SK-N-SH (cell line): Measurements from ENCODE around the gene PXDN. TPM values are rescaled to one million over a fixed set of nuclear protein-coding genes. Genes with fewer than 3 reads are reported as not detected.
"Not testable (repeated sequence)": the region's sequence is repeated elsewhere in the genome, so short reads cannot be mapped to it uniquely, and the experiment has no call there.

ENCODE experiments used
- CTCF ChIA-PET: fragments of 300-600, 350-600 bp; formaldehyde crosslinking; extraction: SDS; loops from one replicate; lab custom pipeline; 2021; lab: Yijun Ruan, JAX
- POLR2A ChIA-PET: fragments of 350-600 bp; sonication (Branson Sonifier 250); formaldehyde crosslinking; extraction: SDS; loops from one replicate; lab custom pipeline; 2020; ENCODE audit warnings: antibody characterized with exemption, inconsistent platforms; lab: Yijun Ruan, JAX
- DNase-seq: peaks from one replicate; pipeline ENCODE4 v3.0.0; 2012
- H2AFZ ChIP-seq: fragments of 200-600 bp; sonication (generic); 2 replicates; pipeline ENCODE4 v1.8.1; 2016; ENCODE audit warnings: antibody characterized with exemption, mild to moderate bottlenecking, low read depth
- H3F3A ChIP-seq: fragments of 200-600 bp; sonication (generic); replicated peaks from 2 replicates; pipeline ENCODE3; 2016; ENCODE audit warnings: antibody characterized with exemption, mild to moderate bottlenecking; ENCODE audit not compliant: insufficient read depth
- H3K27ac ChIP-seq, 2 experiments: fragments of 200-500 bp in 1 of 2; fragments of 200-600 bp in 1 of 2; sonication (Bioruptor generic) in 1 of 2; sonication (generic), shearing (Covaris generic) in 1 of 2; 2 replicates each; pipeline versions ENCODE4 v1.5.1 to v1.6.1; 2014 to 2016; ENCODE audit warnings: low read depth in 2 of 2, inconsistent platforms in 1 of 2, low read length in 1 of 2, mild to moderate bottlenecking in 1 of 2, mixed read lengths in 1 of 2
- H3K27me3 ChIP-seq: fragments of 200-600 bp; sonication (generic), shearing (Covaris generic); 2 replicates; pipeline ENCODE4 v1.6.1; 2016; ENCODE audit warnings: mixed run types; ENCODE audit not compliant: insufficient read depth
- H3K36me3 ChIP-seq, 2 experiments: fragments of 200-500 bp in 1 of 2; fragments of 200-600 bp in 1 of 2; sonication (Bioruptor generic) in 1 of 2; sonication (generic) in 1 of 2; replicated peaks in 1 of 2; 2 replicates each; pipeline versions ENCODE3 to v1.5.1; 2014 to 2016; ENCODE audit warnings: low read length in 1 of 2, mild to moderate bottlenecking in 1 of 2; ENCODE audit not compliant: insufficient read depth in 2 of 2, control insufficient read depth in 1 of 2
- H3K4me1 ChIP-seq, 2 experiments: fragments of 200-500 bp in 1 of 2; fragments of 200-600 bp in 1 of 2; sonication (Bioruptor generic) in 1 of 2; sonication (generic), shearing (Covaris generic) in 1 of 2; 2 replicates each; pipeline versions ENCODE4 v1.5.1 to v1.6.1; 2014 to 2016; ENCODE audit warnings: low read depth in 1 of 2, low read length in 1 of 2, mixed run types in 1 of 2; ENCODE audit not compliant: insufficient read depth in 2 of 2, control insufficient read depth in 1 of 2
- H3K4me2 ChIP-seq: fragments of 200-600 bp; sonication (generic), shearing (Covaris generic); 2 replicates; pipeline ENCODE4 v1.6.1; 2017; ENCODE audit warnings: mixed run types
- H3K4me3 ChIP-seq, 2 experiments: fragments of 200-500 bp in 1 of 2; fragments of 200-600 bp in 1 of 2; sonication (Bioruptor generic) in 1 of 2; sonication (generic), shearing (Covaris generic) in 1 of 2; 2 replicates each; pipeline versions ENCODE4 v1.5.1 to v1.8.1; 2014 to 2016; ENCODE audit warnings: low read depth in 2 of 2, inconsistent platforms in 1 of 2, low read length in 1 of 2, mild to moderate bottlenecking in 1 of 2, mixed read lengths in 1 of 2, moderate library complexity in 1 of 2
- H3K79me2 ChIP-seq: fragments of 200-600 bp; sonication (generic); 2 replicates; pipeline ENCODE4 v1.8.1; 2017; ENCODE audit warnings: mild to moderate bottlenecking; ENCODE audit not compliant: insufficient read depth
- H3K9ac ChIP-seq: fragments of 200-600 bp; sonication (generic); 2 replicates; pipeline ENCODE4 v1.6.1; 2017; ENCODE audit warnings: mixed run types
- H3K9me2 ChIP-seq: fragments of 200-600 bp; sonication (generic); 2 replicates; pipeline ENCODE4 v1.6.1; 2017; ENCODE audit warnings: mixed run types
- H3K9me3 ChIP-seq: fragments of 200-600 bp; sonication (generic); 2 replicates; pipeline ENCODE4 v1.6.1; 2017; ENCODE audit warnings: mixed run types, mild to moderate bottlenecking, moderate library complexity
- H4K20me1 ChIP-seq: fragments of 200-600 bp; sonication (generic); 2 replicates; pipeline ENCODE4 v1.6.1; 2017; ENCODE audit warnings: mild to moderate bottlenecking, mixed run types; ENCODE audit not compliant: insufficient read depth
- EP300 ChIP-seq, 2 experiments: IDR thresholded peaks; 2 replicates each; pipeline versions ENCODE4 v1.4.0 to v1.6.1; 2012; ENCODE audit warnings: borderline replicate concordance in 1 of 2, low read depth in 1 of 2, low read length in 1 of 2
- EZH2phosphoT487 ChIP-seq: fragments of 200-600 bp; sonication (generic); IDR thresholded peaks from 2 replicates; pipeline ENCODE4 v1.6.1; 2017; ENCODE audit warnings: low read depth, mixed run types, mild to moderate bottlenecking, antibody characterized with exemption, moderate library complexity, borderline replicate concordance
- FOSL2 ChIP-seq: IDR thresholded peaks from 2 replicates; pipeline ENCODE4 v1.4.0; 2012; ENCODE audit warnings: low read depth, mild to moderate bottlenecking, moderate library complexity, borderline replicate concordance
- FOXJ3 ChIP-seq: sonication (generic); formaldehyde crosslinking; IDR thresholded peaks from 2 replicates; pipeline ENCODE4 v1.5.1; 2020; ENCODE audit warnings: mild to moderate bottlenecking, missing genetic modification reagents
- JUND ChIP-seq: IDR thresholded peaks from 2 replicates; pipeline ENCODE4 v1.4.0; 2012
- POLR2AphosphoS5 ChIP-seq: IDR thresholded peaks from 2 replicates; pipeline ENCODE4 v1.6.1; 2012; ENCODE audit warnings: low read depth, low read length
- RFX5 ChIP-seq: IDR thresholded peaks from 2 replicates; pipeline ENCODE4 v1.6.1; 2012; ENCODE audit warnings: mild to moderate bottlenecking, improper control_type of control experiment, low read length
- RXRA ChIP-seq: IDR thresholded peaks from 2 replicates; pipeline ENCODE4 v1.4.0; 2012; ENCODE audit warnings: low read depth, mild to moderate bottlenecking, borderline replicate concordance
- SIN3A ChIP-seq: IDR thresholded peaks from 2 replicates; pipeline ENCODE4 v1.6.1; 2012; ENCODE audit warnings: low read depth, mild to moderate bottlenecking, low read length, moderate library complexity, borderline replicate concordance
- SMC3 ChIP-seq: IDR thresholded peaks from 2 replicates; pipeline ENCODE4 v1.6.1; 2012; ENCODE audit warnings: low read depth, low read length, improper control_type of control experiment
- TCF12 ChIP-seq: IDR thresholded peaks from 2 replicates; pipeline ENCODE4 v1.4.0; 2012
- TEAD4 ChIP-seq: IDR thresholded peaks from 2 replicates; pipeline ENCODE4 v1.4.0; 2012; ENCODE audit warnings: mild to moderate bottlenecking, borderline replicate concordance; ENCODE audit not compliant: insufficient read depth
- WGBS: methylation state at CpG from one replicate; pipeline ENCODE4 v1.1.6; 2017; ENCODE audit warnings: low lambda C conversion rate; 5-methylcytosine and 5-hydroxymethylcytosine counted together
- polyA plus RNA-seq, 3 experiments: library from polyadenylated mRNA; depleted of rRNA; stranded (reverse); fragments of >200 nt; gene quantifications; 2 replicates each; pipeline ENCODE4 v1.2.3, GENCODE V29; 2012
- TF ChIP-seq, protein P1 (sequence below): fragments of 200-600 bp; sonication (generic); IDR thresholded peaks from 2 replicates; pipeline ENCODE4 v1.6.1; 2017; ENCODE audit warnings: antibody characterized with exemption, mild to moderate bottlenecking, moderate library complexity
- TF ChIP-seq, protein P2 (sequence below): fragments of 150-350 bp; IDR thresholded peaks from 2 replicates; pipeline ENCODE4 v1.6.1; 2016; ENCODE audit warnings: mild to moderate bottlenecking, low read depth, low read length
- TF ChIP-seq, protein P3 (sequence below): IDR thresholded peaks from 2 replicates; pipeline ENCODE4 v1.6.1; 2012; ENCODE audit warnings: mild to moderate bottlenecking, low read depth, low read length, moderate library complexity

Gene PXDN
- polyA plus RNA-seq, 1 of the 3 experiments (the other 2 are of a cell fraction) = 146 TPM

DNA sequence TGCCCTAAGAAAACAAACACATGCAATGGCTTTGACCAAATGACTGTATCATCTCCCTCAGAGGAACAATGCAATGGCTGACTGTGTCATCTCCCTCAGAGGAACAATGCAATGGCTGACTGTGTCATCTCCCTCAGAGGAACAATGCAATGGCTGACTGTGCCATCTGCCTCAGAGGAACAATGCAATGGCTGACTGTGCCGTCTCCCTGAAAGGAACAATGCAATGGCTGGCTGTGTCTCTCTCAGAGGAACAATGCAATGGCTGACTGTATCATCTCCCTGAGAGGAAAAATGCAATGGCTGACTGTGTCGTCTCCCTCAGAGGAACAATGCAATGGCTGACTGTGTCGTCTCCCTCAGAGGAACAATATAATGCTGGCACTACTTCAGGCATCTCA, 122.3 kb downstream of the PXDN start:
- H3K4me1 ChIP-seq = peaks cover 7 to 36% of the 10 kb centered on the region in 2 experiments; a peak in 2 of 4 replicates
- H3K27ac ChIP-seq, H3K9me2 ChIP-seq, H4K20me1 ChIP-seq, H3K9ac ChIP-seq, POLR2A ChIA-PET, H3K4me3 ChIP-seq, CTCF ChIA-PET, H3F3A ChIP-seq, H3K27me3 ChIP-seq, DNase-seq, H3K9me3 ChIP-seq, H3K4me2 ChIP-seq, H2AFZ ChIP-seq, H3K79me2 ChIP-seq, H3K36me3 ChIP-seq: not testable (repeated sequence)
- WGBS = 84% methylated on average over 3 of the region's 3 CpGs

DNA sequence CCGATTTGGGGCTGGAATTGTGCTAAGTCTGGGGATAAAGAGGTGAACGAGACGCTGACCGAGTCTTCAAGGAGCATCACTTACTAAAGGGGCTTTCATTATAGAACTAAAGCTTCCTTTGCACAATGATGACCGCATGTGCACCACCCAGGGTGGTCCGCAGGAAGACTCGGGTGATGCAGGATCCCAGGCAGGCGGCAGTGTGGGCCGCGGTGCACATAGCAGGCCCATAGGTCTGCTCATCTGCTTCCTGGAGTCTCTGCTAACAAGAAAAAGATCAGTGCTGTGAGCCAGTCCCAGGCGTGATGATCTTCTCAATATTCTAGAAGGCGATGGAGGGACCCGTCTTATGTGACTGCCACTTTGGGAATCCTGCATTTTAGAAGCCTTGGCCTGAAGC, 122.8 kb downstream of the PXDN start:
- H3K4me2 ChIP-seq = no peak overlapping the region
- no peak overlapping the region for H3K9ac ChIP-seq
- WGBS = 80% methylated on average over 10 of the region's 13 CpGs
- H3K4me1 ChIP-seq = peaks cover 7 to 35% of the 10 kb centered on the region in 2 experiments; a peak in 2 of 4 replicates
- no peak for DNase-seq
- POLR2A ChIA-PET = no interaction called here
- TF ChIP-seq POLR2AphosphoS5 = no peak
- TF ChIP-seq, protein P1, sequence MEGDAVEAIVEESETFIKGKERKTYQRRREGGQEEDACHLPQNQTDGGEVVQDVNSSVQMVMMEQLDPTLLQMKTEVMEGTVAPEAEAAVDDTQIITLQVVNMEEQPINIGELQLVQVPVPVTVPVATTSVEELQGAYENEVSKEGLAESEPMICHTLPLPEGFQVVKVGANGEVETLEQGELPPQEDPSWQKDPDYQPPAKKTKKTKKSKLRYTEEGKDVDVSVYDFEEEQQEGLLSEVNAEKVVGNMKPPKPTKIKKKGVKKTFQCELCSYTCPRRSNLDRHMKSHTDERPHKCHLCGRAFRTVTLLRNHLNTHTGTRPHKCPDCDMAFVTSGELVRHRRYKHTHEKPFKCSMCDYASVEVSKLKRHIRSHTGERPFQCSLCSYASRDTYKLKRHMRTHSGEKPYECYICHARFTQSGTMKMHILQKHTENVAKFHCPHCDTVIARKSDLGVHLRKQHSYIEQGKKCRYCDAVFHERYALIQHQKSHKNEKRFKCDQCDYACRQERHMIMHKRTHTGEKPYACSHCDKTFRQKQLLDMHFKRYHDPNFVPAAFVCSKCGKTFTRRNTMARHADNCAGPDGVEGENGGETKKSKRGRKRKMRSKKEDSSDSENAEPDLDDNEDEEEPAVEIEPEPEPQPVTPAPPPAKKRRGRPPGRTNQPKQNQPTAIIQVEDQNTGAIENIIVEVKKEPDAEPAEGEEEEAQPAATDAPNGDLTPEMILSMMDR = no peak
- TF ChIP-seq, all 33 proteins: peak for 0
- Histone ChIP-seq H3F3A (peaks cover 6% of the 10 kb centered on the region), H3K27me3 (no peaks in the 10 kb centered on the region), H3K79me2 (no peaks in the 10 kb centered on the region), H3K9me3 (no peaks in the 10 kb centered on the region), H3K9me2 (no peaks in the 10 kb centered on the region), H2AFZ (no peak overlapping the region), H3K27ac (no peak overlapping the region), H3K36me3 (no peaks in the 10 kb centered on the region), H4K20me1 (no peaks in the 10 kb centered on the region), H3K4me3 (no peak overlapping the region)
- CTCF ChIA-PET = interaction anchor here (1.3 kb wide), 1 partner anchor 30 kb away, joined by 4 read pairs; no protein-coding TSS in a partner anchor

DNA sequence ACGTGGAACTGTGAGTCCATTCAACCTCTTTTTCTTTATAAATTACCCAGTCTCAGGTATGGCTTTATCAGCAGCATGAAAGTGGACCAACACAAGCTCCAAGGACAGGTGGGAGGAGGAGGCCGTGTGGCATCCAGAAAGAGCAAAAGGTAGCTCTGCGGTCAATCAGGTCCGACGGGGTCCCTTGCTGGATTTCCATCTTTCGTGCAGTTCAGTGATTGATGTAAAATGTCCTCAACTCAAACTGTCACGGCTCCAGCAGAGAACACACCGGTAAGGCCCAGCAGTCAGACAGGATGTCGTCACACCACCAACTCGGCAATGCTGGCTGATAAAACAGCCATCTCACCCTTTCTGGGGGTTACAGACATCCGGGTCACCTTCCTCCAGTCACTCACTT, 123.3 kb downstream of the PXDN start:
- Histone ChIP-seq H3K9ac (no peak overlapping the region), H3K4me2 (no peak overlapping the region), H3K4me1 (peaks cover 7 to 32% of the 10 kb centered on the region in 2 experiments; a peak in 2 of 4 replicates), H3K79me2 (no peaks in the 10 kb centered on the region), H3K27me3 (no peaks in the 10 kb centered on the region), H3K4me3 (no peak overlapping the region), H3K9me3 (no peaks in the 10 kb centered on the region), H3F3A (peaks cover 6% of the 10 kb centered on the region), H3K9me2 (no peaks in the 10 kb centered on the region), H3K36me3 (no peaks in the 10 kb centered on the region), H2AFZ (no peak overlapping the region), H3K27ac (no peak overlapping the region), H4K20me1 (no peaks in the 10 kb centered on the region)
- ChIA-PET CTCF (interaction anchor here (1.3 kb wide), 1 partner anchor 30 kb away, joined by 4 read pairs; no protein-coding TSS in a partner anchor), POLR2A (no interaction called here)
- DNase-seq = no peak
- 81% methylated on average over 11 of the region's 11 CpGs for WGBS
- TF ChIP-seq, protein P2, sequence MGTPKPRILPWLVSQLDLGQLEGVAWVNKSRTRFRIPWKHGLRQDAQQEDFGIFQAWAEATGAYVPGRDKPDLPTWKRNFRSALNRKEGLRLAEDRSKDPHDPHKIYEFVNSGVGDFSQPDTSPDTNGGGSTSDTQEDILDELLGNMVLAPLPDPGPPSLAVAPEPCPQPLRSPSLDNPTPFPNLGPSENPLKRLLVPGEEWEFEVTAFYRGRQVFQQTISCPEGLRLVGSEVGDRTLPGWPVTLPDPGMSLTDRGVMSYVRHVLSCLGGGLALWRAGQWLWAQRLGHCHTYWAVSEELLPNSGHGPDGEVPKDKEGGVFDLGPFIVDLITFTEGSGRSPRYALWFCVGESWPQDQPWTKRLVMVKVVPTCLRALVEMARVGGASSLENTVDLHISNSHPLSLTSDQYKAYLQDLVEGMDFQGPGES = no peak
- TF ChIP-seq SMC3 (no peak), RFX5 (no peak), SIN3A (no peak), RXRA (no peak), EP300 (IDR thresholded peaks at IDR 0.05; ENCODE audit: borderline replicate concordance in 1 of 2, low read depth in 1 of 2, low read length in 1 of 2) (no peak), TEAD4 (no peak), FOSL2 (no peak), JUND (no peak), TCF12 (no peak), FOXJ3 (CRISPR knock-in tag) (no peak), EZH2phosphoT487 (no peak)
- TF ChIP-seq, protein P3, sequence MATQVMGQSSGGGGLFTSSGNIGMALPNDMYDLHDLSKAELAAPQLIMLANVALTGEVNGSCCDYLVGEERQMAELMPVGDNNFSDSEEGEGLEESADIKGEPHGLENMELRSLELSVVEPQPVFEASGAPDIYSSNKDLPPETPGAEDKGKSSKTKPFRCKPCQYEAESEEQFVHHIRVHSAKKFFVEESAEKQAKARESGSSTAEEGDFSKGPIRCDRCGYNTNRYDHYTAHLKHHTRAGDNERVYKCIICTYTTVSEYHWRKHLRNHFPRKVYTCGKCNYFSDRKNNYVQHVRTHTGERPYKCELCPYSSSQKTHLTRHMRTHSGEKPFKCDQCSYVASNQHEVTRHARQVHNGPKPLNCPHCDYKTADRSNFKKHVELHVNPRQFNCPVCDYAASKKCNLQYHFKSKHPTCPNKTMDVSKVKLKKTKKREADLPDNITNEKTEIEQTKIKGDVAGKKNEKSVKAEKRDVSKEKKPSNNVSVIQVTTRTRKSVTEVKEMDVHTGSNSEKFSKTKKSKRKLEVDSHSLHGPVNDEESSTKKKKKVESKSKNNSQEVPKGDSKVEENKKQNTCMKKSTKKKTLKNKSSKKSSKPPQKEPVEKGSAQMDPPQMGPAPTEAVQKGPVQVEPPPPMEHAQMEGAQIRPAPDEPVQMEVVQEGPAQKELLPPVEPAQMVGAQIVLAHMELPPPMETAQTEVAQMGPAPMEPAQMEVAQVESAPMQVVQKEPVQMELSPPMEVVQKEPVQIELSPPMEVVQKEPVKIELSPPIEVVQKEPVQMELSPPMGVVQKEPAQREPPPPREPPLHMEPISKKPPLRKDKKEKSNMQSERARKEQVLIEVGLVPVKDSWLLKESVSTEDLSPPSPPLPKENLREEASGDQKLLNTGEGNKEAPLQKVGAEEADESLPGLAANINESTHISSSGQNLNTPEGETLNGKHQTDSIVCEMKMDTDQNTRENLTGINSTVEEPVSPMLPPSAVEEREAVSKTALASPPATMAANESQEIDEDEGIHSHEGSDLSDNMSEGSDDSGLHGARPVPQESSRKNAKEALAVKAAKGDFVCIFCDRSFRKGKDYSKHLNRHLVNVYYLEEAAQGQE = no peak
